GM13976 (cell line): ENCODE results near the gene DNAJB14.
A peak's percentile ranks its signal among the peaks of the same experiment; 100 is the strongest.

Source experiments
- DNase-seq: peaks from one replicate; pipeline ENCODE4 v3.0.0; 2012; ENCODE audit warnings: low spot score
- CTCF ChIP-seq: IDR thresholded peaks from 2 replicates; pipeline ENCODE4 v1.5.1; 2012; ENCODE audit warnings: borderline replicate concordance, mild to moderate bottlenecking; ENCODE audit not compliant: insufficient read depth; ENCODE audit errors: extremely low read depth, missing control alignments, control extremely low read depth
- in situ Hi-C: fragments of 300-500 bp; cut with MboI; formaldehyde crosslinking; loops from one replicate; pipeline ENCODE4 v1.12.0; 2022; ENCODE audit warnings: low sequenced_read_pairs, mixed read lengths, inconsistent platforms; ENCODE audit not compliant: unreplicated experiment

The DNAJB14 gene

DNA sequence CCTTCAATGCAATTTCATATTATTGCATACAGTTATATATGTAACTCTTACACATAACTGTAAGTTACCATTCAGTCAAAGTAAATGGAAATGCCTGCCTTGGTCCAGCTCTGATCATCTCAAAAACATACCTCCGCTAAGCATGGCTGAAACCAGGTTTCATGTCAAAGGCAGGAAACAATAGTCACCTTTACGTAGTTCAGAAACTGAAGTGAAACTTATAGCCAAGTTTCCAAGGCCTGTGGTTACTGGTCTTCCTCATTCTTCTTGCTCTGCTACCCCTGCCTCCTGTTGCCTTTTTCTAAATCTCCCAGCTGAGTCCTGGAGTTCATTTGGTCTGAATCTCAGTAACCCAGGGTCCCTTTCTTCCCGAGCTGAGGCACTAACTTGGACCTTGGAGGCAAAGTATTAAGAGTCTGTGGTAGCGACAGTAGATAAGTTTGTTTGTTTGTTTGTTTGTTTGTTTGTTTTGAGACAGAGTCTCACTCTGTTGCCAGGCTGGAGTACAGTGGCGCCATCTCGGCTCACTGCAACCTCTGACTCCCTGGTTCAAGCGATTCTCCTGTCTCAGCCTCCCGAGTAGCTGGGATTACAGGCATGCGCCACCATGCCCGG is 98.9 kb downstream of the DNAJB14 start:
- peak; percentile 48 for DNase-seq
- in situ Hi-C loops, result no loop called here
- TF ChIP-seq CTCF, result no peak

DNA sequence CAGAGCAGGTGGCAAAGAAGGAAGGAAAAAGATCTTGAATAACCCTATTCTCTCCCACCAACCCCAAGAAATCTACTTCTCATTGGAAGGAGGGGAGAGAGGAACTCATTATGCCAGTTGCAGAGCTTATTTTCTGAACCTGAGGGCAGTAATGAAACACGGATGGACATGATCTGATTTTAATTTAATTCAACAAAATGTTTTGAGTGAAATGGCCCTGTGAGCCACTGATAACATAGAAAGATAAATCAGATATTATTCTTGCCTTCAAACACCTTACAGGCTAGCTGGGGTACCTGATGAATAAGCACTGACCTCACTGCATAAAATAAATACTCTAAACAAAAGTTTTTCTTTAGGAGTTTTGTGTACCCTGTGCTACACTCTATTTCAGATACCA is 99.5 kb downstream of the DNAJB14 start:
- in situ Hi-C loops, result no loop called here

More for the DNA sequence above, 99.5 kb downstream of the DNAJB14 start:
- no peak for TF ChIP-seq CTCF
- DNase-seq, result no peak
